Measurements from ENCODE around the gene KCNMB2. TPM values are rescaled to one million over a fixed set of nuclear protein-coding genes. Genes with fewer than 3 reads are reported as not detected.

Gene KCNMB2
- total RNA-seq, 1 experiment from 2014 or later, result not detected

- no peaks in the 10 kb centered on the region; the same call in 1 of the 2 replicates for H3K9me3 ChIP-seq
- no TSS peak for BruUV-seq (replicated peaks)
- TF ChIP-seq CTCF (IDR thresholded peaks at IDR 0.05; ENCODE audit: insufficient read depth in 1 of 2, low read depth in 1 of 2, low read length in 1 of 2, severe bottlenecking in 1 of 2, unreplicated experiment in 1 of 2), result no peak
- H3K4me1 ChIP-seq, result 0 out of 2 replicates have a peak, but pooled peaks cover 3% of the 10 kb centered on the region
- H3K4me1 Mint-ChIP-seq (ENCODE audit: low read depth, unreplicated experiment), result no peaks in the 10 kb centered on the region
- no peak overlapping the region for H3K27ac Mint-ChIP-seq (ENCODE audit: unreplicated experiment)
- CTCF ChIA-PET, result no interaction called here
- intact Hi-C loops (cut with micrococcal nuclease; ENCODE audit: unreplicated experiment), result no loop called here
- H3K36me3 Mint-ChIP-seq (ENCODE audit: insufficient read depth, unreplicated experiment), result no peaks in the 10 kb centered on the region
- no peaks in the 10 kb centered on the region for H3K36me3 ChIP-seq (ENCODE audit: control insufficient read depth, insufficient read depth, low read length)
- no peak overlapping the region for H3K4me3 ChIP-seq (ENCODE audit: low read depth, low read length)
- no peak for DNase-seq
- H3K27me3 Mint-ChIP-seq (ENCODE audit: insufficient read depth, unreplicated experiment), result no peaks in the 10 kb centered on the region
- H3K9me3 Mint-ChIP-seq (ENCODE audit: unreplicated experiment), result no peaks in the 10 kb centered on the region
- POLR2A ChIA-PET, result no interaction called here
- H3K4me3 Mint-ChIP-seq (ENCODE audit: unreplicated experiment), result no peak overlapping the region
- no peaks in the 10 kb centered on the region for H3K27me3 ChIP-seq (replicated peaks; ENCODE audit: control insufficient read depth, insufficient read depth, low read length)
These were observed 49.2 kb downstream of the KCNMB2 start for GRCh38 chr3:178585454-178585853.

GRCh38 chr3:178586076-178586475 lies 49.8 kb downstream of the KCNMB2 start:
- no peaks in the 10 kb centered on the region for H3K9me3 Mint-ChIP-seq (ENCODE audit: unreplicated experiment)
- POLR2A ChIA-PET, result no interaction called here
- H3K27ac Mint-ChIP-seq (ENCODE audit: unreplicated experiment), result no peak overlapping the region
- Histone ChIP-seq H3K27me3 (replicated peaks; ENCODE audit: control insufficient read depth, insufficient read depth, low read length) (no peaks in the 10 kb centered on the region), H3K4me1 (0 out of 2 replicates have a peak, but pooled peaks cover 3% of the 10 kb centered on the region), H3K36me3 (ENCODE audit: control insufficient read depth, insufficient read depth, low read length) (no peaks in the 10 kb centered on the region), H3K4me3 (ENCODE audit: low read depth, low read length) (no peak overlapping the region), H3K9me3 (no peaks in the 10 kb centered on the region; the same call in 1 of the 2 replicates)
- no peaks in the 10 kb centered on the region for H3K4me1 Mint-ChIP-seq (ENCODE audit: low read depth, unreplicated experiment)
- no TSS peak for BruUV-seq (replicated peaks)
- CTCF ChIA-PET, result no interaction called here
- no peaks in the 10 kb centered on the region for H3K27me3 Mint-ChIP-seq (ENCODE audit: insufficient read depth, unreplicated experiment)
- intact Hi-C loops (cut with micrococcal nuclease; ENCODE audit: unreplicated experiment), result no loop called here
- H3K4me3 Mint-ChIP-seq (ENCODE audit: unreplicated experiment), result no peak overlapping the region
- no peak for DNase-seq
- no peaks in the 10 kb centered on the region for H3K36me3 Mint-ChIP-seq (ENCODE audit: insufficient read depth, unreplicated experiment)
- TF ChIP-seq CTCF (IDR thresholded peaks at IDR 0.05; ENCODE audit: insufficient read depth in 1 of 2, low read depth in 1 of 2, low read length in 1 of 2, severe bottlenecking in 1 of 2, unreplicated experiment in 1 of 2), result no peak

GRCh38 chr3:178588628-178589027 lies 52.4 kb downstream of the KCNMB2 start:
- intact Hi-C loops (cut with micrococcal nuclease; ENCODE audit: unreplicated experiment), result no loop called here
- Histone ChIP-seq H3K4me1 (peaks cover 22% of the 10 kb centered on the region), H3K27me3 (replicated peaks; ENCODE audit: control insufficient read depth, insufficient read depth, low read length) (no peaks in the 10 kb centered on the region), H3K36me3 (ENCODE audit: control insufficient read depth, insufficient read depth, low read length) (no peaks in the 10 kb centered on the region), H3K9me3 (peaks cover 7% of the 10 kb centered on the region), H3K4me3 (ENCODE audit: low read depth, low read length) (no peak overlapping the region)
- ChIA-PET CTCF (no interaction called here), POLR2A (no interaction called here)
- Mint-ChIP-seq H3K4me3 (ENCODE audit: unreplicated experiment) (no peak overlapping the region), H3K27me3 (ENCODE audit: insufficient read depth, unreplicated experiment) (no peaks in the 10 kb centered on the region), H3K36me3 (ENCODE audit: insufficient read depth, unreplicated experiment) (no peaks in the 10 kb centered on the region), H3K4me1 (ENCODE audit: low read depth, unreplicated experiment) (peaks cover 4% of the 10 kb centered on the region), H3K9me3 (ENCODE audit: unreplicated experiment) (no peaks in the 10 kb centered on the region), H3K27ac (ENCODE audit: unreplicated experiment) (no peak overlapping the region)
- no peak for DNase-seq
- no TSS peak for BruUV-seq (replicated peaks)
- TF ChIP-seq CTCF (IDR thresholded peaks at IDR 0.05; ENCODE audit: insufficient read depth in 1 of 2, low read depth in 1 of 2, low read length in 1 of 2, severe bottlenecking in 1 of 2, unreplicated experiment in 1 of 2), result no peak

All from Caco-2 (cell line).